Measurements from ENCODE around the gene TFF2.

GRCh38 chr21:42362700-42363099 is 11.9 kb upstream of the TFF2 start:
- TF ChIP-seq, protein P1, sequence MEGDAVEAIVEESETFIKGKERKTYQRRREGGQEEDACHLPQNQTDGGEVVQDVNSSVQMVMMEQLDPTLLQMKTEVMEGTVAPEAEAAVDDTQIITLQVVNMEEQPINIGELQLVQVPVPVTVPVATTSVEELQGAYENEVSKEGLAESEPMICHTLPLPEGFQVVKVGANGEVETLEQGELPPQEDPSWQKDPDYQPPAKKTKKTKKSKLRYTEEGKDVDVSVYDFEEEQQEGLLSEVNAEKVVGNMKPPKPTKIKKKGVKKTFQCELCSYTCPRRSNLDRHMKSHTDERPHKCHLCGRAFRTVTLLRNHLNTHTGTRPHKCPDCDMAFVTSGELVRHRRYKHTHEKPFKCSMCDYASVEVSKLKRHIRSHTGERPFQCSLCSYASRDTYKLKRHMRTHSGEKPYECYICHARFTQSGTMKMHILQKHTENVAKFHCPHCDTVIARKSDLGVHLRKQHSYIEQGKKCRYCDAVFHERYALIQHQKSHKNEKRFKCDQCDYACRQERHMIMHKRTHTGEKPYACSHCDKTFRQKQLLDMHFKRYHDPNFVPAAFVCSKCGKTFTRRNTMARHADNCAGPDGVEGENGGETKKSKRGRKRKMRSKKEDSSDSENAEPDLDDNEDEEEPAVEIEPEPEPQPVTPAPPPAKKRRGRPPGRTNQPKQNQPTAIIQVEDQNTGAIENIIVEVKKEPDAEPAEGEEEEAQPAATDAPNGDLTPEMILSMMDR (IDR thresholded peaks at IDR 0.05; ENCODE audit: low read depth, low read length) = no peak
- no peak for TF ChIP-seq EZH2phosphoT487 (IDR thresholded peaks at IDR 0.05; ENCODE audit: low read depth)
